GM21390 (cell line): Measurements from ENCODE around the gene EIF2S2.

Source experiments
- ATAC-seq: cut with Tn5 transposase; IDR thresholded peaks from one replicate; pipeline ENCODE4 v1.9.1; 2021; ENCODE audit not compliant: unreplicated experiment

The EIF2S2 gene

DNA sequence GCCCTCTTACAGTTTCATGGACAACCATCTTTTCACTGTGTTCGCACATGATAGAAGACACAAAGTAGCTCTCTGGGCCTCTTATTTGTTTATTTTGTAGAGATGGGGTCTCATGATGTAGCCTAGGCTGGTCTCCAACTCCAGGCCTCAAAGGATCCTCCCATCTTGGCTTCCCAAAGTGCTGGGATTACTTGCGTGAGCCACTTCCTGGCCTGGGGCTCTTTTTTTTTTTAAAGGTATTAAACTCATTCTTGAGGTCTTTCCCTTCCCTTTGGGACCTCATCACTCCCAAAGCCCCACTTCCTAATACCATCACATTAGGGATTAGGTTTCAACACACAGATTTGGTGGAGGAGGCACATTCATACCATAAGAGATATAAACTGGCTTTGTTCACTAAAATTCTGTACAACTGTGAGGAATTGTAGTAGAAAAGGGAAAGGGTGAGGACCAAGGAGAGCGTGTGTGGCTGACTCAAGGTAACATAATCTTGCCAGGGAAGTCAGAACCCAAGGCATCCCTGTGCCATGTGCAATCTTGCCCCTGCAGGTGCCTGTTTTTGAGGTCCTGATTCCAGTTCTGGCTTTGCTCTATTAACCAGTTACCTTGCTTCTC is 45.5 kb downstream of the EIF2S2 start:
- ATAC-seq: no peak

DNA sequence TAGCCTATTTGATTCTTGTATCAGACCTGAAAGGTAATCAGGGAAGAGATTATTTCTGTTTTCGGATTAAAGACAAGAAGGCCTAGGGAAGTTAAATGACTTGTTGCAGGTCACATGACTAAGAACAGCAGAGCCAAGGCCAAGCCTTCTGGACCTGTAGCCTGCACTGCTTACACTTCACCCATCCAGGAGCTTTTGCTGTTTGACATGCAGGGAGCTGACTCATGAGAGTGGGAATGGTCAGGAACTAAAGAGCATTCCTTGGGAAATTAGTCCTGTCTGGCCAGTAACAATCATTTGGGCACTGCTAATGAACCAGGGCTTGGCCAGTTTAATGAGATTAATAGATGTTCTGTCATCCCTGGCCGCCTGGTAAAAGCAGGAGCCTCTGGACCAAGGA is 46.8 kb downstream of the EIF2S2 start:
- ATAC-seq: no peak

- no peak for ATAC-seq
Observed at GRCh38 chr20:34064286-34064685, 47.8 kb downstream of the EIF2S2 start.

GRCh38 chr20:34062570-34063482 is 49.2 kb downstream of the EIF2S2 start:
- ATAC-seq: no peak

GRCh38 chr20:34061695-34062094 is 50.3 kb downstream of the EIF2S2 start:
- ATAC-seq: peak; percentile 67

DNA sequence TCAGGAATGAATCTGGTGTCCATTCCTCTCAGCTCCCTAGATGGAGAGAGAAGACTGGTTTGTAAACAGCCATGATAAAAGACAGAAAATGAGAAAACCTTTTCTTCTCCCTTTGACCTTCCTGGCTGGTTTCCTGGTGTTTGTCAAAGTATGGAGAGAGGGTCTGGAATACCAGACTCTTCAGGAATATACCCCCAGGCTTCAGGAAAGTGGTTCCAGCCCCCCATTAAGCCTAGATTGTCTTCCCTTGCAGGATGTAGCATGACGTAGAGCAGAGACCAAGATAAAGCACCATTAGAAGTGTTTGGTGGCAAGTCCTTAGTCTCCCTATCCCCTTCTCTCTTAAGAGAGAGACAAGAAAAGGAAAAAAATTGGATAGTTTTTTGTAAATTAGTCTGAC is 51.1 kb downstream of the EIF2S2 start:
- no peak for ATAC-seq

DNA sequence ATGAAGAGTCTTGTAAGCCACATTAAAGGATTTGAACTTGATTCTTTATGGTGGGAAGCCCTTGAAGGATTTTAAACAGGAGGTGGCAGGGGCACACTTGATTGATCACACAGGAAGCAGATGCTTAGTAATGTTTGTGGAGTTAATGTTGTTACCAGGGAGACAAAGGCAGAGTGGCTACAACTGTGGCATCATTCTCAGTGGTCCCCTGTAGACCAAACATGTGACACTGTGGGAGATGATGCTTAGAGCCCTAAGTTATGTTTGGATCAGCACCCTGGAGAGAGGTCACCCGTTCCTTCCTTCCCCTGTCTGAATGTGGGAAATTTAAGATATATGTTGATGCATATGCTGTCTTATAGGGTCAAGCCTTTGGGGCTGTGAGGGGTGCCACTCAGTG is 53.2 kb downstream of the EIF2S2 start:
- ATAC-seq: no peak

DNA sequence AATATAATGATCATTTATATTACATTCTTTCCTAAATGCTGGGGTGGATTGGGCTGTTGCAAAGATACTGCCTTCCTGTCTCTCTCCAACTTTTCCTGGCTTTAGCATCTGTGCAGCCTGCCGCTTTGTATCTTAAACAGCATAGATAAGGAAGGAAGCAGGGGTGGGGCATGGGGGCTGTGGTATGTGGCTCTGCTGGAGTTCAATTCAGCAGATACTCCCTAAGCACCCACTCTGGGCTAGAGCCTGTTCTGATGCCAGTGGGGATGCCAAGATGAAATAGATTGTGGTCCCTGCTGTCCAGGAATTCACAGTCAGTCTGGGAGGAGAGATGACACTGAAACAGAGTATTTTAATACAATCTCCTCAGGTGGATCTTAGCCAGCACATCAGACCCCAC is 56.8 kb downstream of the EIF2S2 start:
- ATAC-seq: no peak

- no peak for ATAC-seq
Observed at GRCh38 chr20:34052414-34052813, 59.6 kb downstream of the EIF2S2 start.

DNA sequence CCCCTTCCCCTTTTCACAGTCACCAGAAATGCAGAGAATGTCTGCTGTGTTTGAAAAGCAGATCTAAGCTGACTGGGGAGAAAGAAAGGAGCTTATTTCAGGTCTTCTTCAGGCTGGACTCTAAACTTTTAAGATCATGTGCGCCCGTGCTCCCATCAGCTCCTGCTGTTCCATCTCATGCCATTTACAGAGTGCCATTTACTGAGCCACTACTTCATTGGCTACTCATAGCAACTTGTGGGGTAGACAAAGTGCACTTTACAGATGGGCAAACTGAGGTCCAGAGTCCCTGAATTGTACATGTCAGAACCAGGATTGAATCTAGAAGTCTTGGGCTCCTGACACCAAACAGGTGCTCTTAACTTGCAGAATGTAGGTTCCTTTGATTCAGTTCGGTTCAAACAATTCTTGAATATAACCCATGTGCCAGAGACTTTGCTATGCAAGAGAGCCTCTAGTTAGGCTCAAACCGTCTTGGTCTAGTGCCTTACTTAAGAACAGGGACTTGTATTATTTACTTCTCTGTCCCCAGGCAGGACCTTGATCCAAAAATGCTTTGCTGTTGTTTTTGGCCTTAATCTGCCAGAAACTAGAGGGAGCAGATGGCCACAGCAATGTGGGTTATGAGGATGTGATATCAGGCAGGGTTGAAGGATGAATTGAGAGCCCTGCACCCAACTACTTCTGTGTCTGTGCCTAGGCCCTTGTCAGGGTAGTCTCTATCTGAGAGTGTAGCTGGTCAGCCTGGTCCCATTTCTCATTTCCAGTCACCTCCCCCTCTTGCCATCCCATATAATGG is 61.9 kb downstream of the EIF2S2 start:
- no peak for ATAC-seq

DNA sequence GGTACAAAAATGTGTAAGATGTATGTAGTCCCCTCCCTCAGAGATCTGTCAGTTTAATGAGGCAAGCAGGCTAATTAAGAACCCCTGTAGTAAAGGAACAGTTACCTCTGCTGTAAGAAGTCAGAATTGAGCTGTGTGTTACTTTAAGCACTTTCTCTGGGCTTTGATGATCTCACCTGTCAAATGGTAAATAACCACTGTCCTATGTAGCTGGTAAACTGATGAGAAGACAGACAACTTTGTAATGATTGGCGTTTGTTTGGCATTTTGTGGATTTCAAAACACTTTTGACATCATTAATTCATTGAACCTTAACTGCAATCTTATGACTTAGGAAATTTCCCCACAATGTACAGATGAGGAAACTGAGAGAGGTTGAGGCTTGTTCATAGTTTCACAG is 62.7 kb downstream of the EIF2S2 start:
- no peak for ATAC-seq

DNA sequence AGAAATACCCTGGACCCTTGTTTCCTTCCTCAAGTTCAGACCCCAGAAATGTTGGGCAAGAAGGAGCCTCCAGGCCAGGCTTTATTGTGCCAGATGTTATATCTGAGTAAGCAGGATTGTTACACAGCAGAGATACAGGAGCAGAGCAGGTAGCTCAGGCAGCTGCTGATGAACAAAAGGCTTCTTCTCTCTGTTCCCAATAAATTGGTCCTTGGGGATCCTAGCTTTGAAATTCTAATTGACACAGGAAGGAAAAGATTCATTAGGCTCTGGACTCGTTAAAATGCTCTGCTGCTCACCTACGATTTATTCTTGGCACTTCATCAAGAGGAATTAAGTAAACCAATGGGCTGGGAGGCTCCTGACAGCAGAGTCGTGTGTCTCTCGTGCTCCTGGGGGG is 64.1 kb downstream of the EIF2S2 start:
- ATAC-seq: no peak

- no peak for ATAC-seq
Observed at GRCh38 chr20:34047010-34047687, 64.9 kb downstream of the EIF2S2 start.

DNA sequence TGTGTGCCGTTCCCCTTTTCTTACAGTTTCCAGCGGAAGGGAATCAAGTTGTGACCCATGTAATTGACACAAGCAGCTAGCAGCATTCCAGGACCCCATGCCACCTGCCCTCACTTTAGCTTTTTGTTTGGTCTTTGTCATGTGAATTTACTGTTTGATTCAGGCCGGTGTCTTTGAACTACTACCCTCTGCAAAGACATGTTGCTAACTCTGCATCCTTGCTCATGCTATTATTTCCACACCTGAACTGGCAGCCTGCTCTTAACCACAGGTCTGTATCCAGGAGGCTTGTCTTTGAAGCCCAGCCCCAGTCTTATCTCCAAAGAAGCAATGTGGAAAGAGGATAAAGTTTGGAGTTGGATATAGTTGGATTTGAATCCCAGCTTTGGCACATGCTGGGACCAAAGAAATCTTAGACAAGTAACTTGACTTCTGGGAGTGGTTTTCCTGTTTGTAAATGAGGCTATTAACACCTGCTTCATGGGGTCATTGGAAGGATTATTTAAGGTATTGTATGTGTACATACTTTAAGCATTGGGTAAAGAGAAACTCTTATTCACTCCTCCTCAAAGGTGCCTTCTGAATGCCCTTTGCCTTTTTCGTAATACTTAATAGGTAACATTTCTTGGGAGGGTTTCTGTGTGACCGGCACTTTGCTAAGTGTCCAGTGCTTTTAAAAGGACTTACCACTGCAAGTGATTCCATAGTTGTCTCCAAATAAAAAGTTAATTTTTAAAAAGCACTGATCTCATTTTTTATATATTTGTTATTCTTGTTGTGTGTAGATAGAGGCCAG is 65.9 kb downstream of the EIF2S2 start:
- no peak for ATAC-seq

- no peak for ATAC-seq
Observed at GRCh38 chr20:34045294-34045693, 66.7 kb downstream of the EIF2S2 start.

GRCh38 chr20:34043025-34043424 is 69.0 kb downstream of the EIF2S2 start:
- ATAC-seq: no peak

- no peak for ATAC-seq
Observed at GRCh38 chr20:34042262-34042661, 69.8 kb downstream of the EIF2S2 start.

- ATAC-seq: no peak
Observed at GRCh38 chr20:34041226-34041625, 70.8 kb downstream of the EIF2S2 start.

GRCh38 chr20:34040300-34040995 is 71.6 kb downstream of the EIF2S2 start:
- no peak for ATAC-seq
